Skeletal muscle tissue (tissue), 4 donors: Measurements from ENCODE around the gene SPACA9. TPM values are rescaled to one million over a fixed set of nuclear protein-coding genes. Genes with fewer than 3 reads are reported as not detected.

ENCODE experiments used
- H3K27ac ChIP-seq: one replicate; pipeline ENCODE4 v1.7.0; 2013; ENCODE audit warnings: mild to moderate bottlenecking, low read depth, low read length, inconsistent platforms
- H3K27me3 ChIP-seq, 3 donors: one replicate each; pipeline ENCODE4 v1.7.0; 2013; ENCODE audit warnings: low read length in 3 of 3; ENCODE audit not compliant: control insufficient read depth in 3 of 3, insufficient read depth in 3 of 3
- H3K36me3 ChIP-seq, 3 donors: one replicate each; pipeline ENCODE4 v1.7.0; 2013; ENCODE audit warnings: low read length in 3 of 3; ENCODE audit not compliant: control insufficient read depth in 3 of 3, insufficient read depth in 3 of 3
- H3K4me1 ChIP-seq, 3 donors: one replicate each; pipeline ENCODE4 v1.7.0; 2013; ENCODE audit warnings: low read length in 3 of 3, mild to moderate bottlenecking in 3 of 3; ENCODE audit not compliant: control insufficient read depth in 3 of 3, insufficient read depth in 3 of 3
- H3K4me3 ChIP-seq, 3 donors: one replicate each; pipeline ENCODE4 v1.7.0; 2013; ENCODE audit warnings: low read length in 3 of 3
- H3K9ac ChIP-seq, 3 donors: one replicate each; pipeline ENCODE4 v1.7.0; 2013; ENCODE audit warnings: low read length in 3 of 3, mild to moderate bottlenecking in 3 of 3, moderate library complexity in 2 of 3, low read depth in 1 of 3
- H3K9me3 ChIP-seq, 3 donors: one replicate each; pipeline ENCODE4 v1.7.0; 2013; ENCODE audit warnings: low read length in 3 of 3; ENCODE audit not compliant: control insufficient read depth in 3 of 3
- total RNA-seq: library from RNA; depleted of rRNA; stranded (reverse); fragments of >200 nt; gene quantifications from one replicate; pipeline ENCODE4 v1.2.3, GENCODE V29; 2014
- donor health status: Osteomylitis.

The SPACA9 gene
- total RNA-seq, 1 donor from 2014 or later: 1.0 TPM

- Histone ChIP-seq H3K4me3 (peak overlapping the region; percentile 77 to 89 (median 85)), H3K9me3 (no peaks in the 10 kb centered on the region), H3K27me3 (peaks cover 0 to 18% (median 7%) of the 10 kb centered on the region in 3 donors), H3K27ac (no peak overlapping the region), H3K36me3 (no peaks in the 10 kb centered on the region), H3K9ac (peak overlapping the region; percentile 20 to 82 (median 77)), H3K4me1 (peaks cover 0 to 3% (median 3%) of the 10 kb centered on the region in 3 donors)
Measured at GRCh38 chr9:132877458-132877823, 1.3 kb upstream of the SPACA9 start.

GRCh38 chr9:132877824-132878694, 639 bp upstream of the SPACA9 start, which contains the start of gene AK8:
Gene AK8, minus strand, starts transcription at chr9:132878284. Its CDS starts 29 bp downstream, at chr9:132878255.
- peaks cover 0 to 18% (median 7%) of the 10 kb centered on the region in 3 donors for H3K27me3 ChIP-seq
- H3K27ac ChIP-seq: peak within 1 kb of the TSS; percentile 75
- no peaks in the 10 kb centered on the region for H3K9me3 ChIP-seq
- peaks cover 0 to 3% (median 3%) of the 10 kb centered on the region in 3 donors for H3K4me1 ChIP-seq
- peak within 1 kb of the TSS; percentile 72 to 82 (median 77) for H3K9ac ChIP-seq
- H3K4me3 ChIP-seq: peak within 1 kb of the TSS; percentile 77 to 89 (median 85)
- no peaks in the 10 kb centered on the region for H3K36me3 ChIP-seq

GRCh38 chr9:132879457-132880323, 992 bp downstream of the SPACA9 start:
- peaks cover 0 to 18% (median 7%) of the 10 kb centered on the region in 3 donors for H3K27me3 ChIP-seq
- no peaks in the 10 kb centered on the region for H3K36me3 ChIP-seq
- peak overlapping the region; percentile 75 for H3K27ac ChIP-seq
- H3K4me3 ChIP-seq: peak overlapping the region in 2 of 3 donors; percentile 77 to 85
- peaks cover 0 to 3% (median 3%) of the 10 kb centered on the region in 3 donors for H3K4me1 ChIP-seq
- no peaks in the 10 kb centered on the region for H3K9me3 ChIP-seq
- H3K9ac ChIP-seq: no peak overlapping the region

DNA sequence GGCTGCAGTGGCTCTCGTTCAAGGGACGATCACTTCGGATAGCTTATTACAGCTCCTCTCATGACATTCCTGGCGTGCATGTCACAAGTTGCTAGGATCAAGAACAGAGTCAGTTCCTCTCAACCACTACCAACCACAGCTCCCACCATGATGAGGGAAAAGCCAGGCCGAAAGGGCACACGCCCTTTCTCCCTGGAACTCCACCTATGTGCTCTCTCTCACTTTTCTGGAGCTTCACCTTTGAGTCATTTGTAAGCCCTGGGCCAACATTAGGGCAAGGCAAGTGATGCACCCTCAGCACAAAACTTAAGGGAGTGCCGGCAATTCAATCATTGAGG, 1.6 kb downstream of the SPACA9 start:
- Histone ChIP-seq H3K27ac (no peak overlapping the region), H3K4me1 (peaks cover 0 to 3% (median 3%) of the 10 kb centered on the region in 3 donors), H3K27me3 (peaks cover 0 to 17% (median 5%) of the 10 kb centered on the region in 3 donors), H3K36me3 (no peaks in the 10 kb centered on the region), H3K9ac (no peak overlapping the region), H3K9me3 (no peaks in the 10 kb centered on the region), H3K4me3 (no peak overlapping the region)

DNA sequence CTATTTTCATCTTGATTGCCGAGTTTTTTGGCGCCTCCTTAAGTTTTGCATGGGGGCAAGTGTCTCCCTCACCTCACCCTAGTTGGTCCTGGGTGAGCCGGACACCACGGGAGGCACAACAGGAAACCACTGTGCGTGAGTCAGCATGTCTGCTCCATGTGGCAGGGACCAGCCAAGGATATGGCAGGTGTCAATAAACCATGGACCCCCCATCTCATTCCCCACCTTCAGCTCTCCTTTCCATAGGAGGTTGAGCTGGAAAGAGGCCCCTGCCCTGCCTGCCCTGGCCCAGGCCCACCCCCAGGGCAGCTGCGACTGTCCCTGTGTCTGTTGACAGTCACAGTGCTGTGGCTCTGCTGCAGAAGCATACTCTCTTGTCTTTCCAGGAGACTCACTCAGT, 3.1 kb downstream of the SPACA9 start:
- no peaks in the 10 kb centered on the region for H3K9me3 ChIP-seq
- no peaks in the 10 kb centered on the region for H3K36me3 ChIP-seq
- no peak overlapping the region for H3K27ac ChIP-seq
- no peak overlapping the region for H3K9ac ChIP-seq
- peaks cover 0 to 14% (median 4%) of the 10 kb centered on the region in 3 donors for H3K27me3 ChIP-seq
- no peak overlapping the region for H3K4me3 ChIP-seq
- peaks cover 0 to 3% (median 3%) of the 10 kb centered on the region in 3 donors for H3K4me1 ChIP-seq

DNA sequence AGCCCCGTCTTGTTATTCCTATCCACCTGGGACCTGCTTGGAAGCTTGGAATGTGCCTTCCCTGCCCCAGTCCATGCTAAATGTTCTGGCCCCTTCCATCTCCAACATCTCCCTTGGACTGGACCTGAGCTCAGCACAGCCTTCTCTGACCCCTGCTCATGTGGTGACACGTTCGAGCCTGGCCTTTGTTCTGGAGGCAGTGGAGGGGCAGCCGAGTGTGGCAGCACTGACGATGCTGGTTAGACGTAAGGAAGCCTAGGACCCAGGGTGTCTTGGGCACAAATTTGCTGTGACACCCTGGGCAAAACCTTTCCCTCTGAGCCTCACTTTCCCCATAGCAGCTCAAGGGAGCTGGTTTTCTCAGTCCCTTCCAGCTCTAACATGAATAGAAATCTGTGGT, 3.9 kb downstream of the SPACA9 start:
- Histone ChIP-seq H3K27me3 (peaks cover 0 to 10% (median 1%) of the 10 kb centered on the region in 3 donors), H3K4me3 (no peak overlapping the region), H3K27ac (no peak overlapping the region), H3K9ac (no peak overlapping the region), H3K9me3 (no peaks in the 10 kb centered on the region), H3K36me3 (no peaks in the 10 kb centered on the region), H3K4me1 (peaks cover 0 to 2% (median 2%) of the 10 kb centered on the region in 3 donors)

DNA sequence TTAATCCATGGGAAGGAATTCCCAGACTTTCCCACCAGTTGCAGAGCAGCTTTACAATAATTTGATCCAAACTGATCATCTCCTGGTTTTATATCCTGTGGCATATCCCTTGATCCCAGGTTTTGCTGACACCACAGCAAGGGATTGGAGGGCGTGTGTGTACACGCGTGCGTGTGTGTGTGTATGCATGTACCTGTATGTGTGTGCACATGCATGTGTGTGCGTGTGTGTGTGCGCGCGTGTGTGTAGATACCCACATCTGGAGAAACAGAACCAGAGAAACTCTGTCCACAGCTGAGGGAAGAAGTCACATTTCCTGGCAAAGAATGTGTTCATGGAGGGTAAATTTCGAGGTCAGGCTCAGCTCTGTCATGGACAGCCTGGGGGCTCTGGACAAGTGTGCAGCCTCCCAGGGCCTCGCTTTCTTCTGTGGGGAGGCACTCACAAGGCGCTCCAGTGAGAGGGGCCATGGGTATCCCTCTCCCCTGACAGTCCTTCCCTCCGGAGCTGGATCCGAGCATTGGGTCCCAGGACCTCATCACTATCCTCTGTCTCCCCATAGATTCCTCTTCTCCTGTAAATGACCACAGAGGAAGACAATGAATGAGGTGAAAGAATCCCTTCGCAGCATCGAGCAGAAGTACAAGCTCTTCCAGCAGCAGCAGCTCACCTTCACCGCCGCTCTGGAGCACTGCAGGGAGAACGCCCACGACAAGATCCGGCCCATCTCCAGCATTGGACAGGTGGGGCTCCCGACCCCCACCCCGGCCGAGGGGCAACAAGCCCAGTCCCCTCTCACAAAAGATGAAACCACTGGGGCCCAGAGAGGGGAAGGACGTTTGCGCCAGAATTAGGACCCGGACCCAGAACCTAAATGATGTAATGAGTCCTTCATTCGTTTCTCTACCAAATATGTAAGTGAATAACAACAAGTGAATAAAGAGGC, 4.9 kb downstream of the SPACA9 start:
- H3K27ac ChIP-seq: no peak overlapping the region
- no peaks in the 10 kb centered on the region for H3K9me3 ChIP-seq
- peaks cover 0 to 8% (median 0%) of the 10 kb centered on the region in 3 donors for H3K27me3 ChIP-seq

GRCh38 chr9:132885720-132886333, 7.1 kb downstream of the SPACA9 start:
- Histone ChIP-seq H3K36me3 (no peaks in the 10 kb centered on the region), H3K27me3 (no peaks in the 10 kb centered on the region), H3K4me1 (no peaks in the 10 kb centered on the region), H3K9me3 (no peaks in the 10 kb centered on the region), H3K27ac (no peak overlapping the region), H3K4me3 (no peak overlapping the region), H3K9ac (no peak overlapping the region)

More for the DNA sequence above, 4.9 kb downstream of the SPACA9 start:
- Histone ChIP-seq H3K4me3 (no peak overlapping the region), H3K4me1 (no peaks in the 10 kb centered on the region), H3K9ac (no peak overlapping the region), H3K36me3 (no peaks in the 10 kb centered on the region)

GRCh38 chr9:132886334-132886725, 7.6 kb downstream of the SPACA9 start:
- no peak overlapping the region for H3K27ac ChIP-seq
- no peak overlapping the region for H3K9ac ChIP-seq
- no peaks in the 10 kb centered on the region for H3K9me3 ChIP-seq
- no peak overlapping the region for H3K4me3 ChIP-seq
- no peaks in the 10 kb centered on the region for H3K36me3 ChIP-seq
- H3K27me3 ChIP-seq: no peaks in the 10 kb centered on the region
- H3K4me1 ChIP-seq: no peaks in the 10 kb centered on the region
